ENCODE measurements around the gene GTF3C5.

Gene GTF3C5

DNA sequence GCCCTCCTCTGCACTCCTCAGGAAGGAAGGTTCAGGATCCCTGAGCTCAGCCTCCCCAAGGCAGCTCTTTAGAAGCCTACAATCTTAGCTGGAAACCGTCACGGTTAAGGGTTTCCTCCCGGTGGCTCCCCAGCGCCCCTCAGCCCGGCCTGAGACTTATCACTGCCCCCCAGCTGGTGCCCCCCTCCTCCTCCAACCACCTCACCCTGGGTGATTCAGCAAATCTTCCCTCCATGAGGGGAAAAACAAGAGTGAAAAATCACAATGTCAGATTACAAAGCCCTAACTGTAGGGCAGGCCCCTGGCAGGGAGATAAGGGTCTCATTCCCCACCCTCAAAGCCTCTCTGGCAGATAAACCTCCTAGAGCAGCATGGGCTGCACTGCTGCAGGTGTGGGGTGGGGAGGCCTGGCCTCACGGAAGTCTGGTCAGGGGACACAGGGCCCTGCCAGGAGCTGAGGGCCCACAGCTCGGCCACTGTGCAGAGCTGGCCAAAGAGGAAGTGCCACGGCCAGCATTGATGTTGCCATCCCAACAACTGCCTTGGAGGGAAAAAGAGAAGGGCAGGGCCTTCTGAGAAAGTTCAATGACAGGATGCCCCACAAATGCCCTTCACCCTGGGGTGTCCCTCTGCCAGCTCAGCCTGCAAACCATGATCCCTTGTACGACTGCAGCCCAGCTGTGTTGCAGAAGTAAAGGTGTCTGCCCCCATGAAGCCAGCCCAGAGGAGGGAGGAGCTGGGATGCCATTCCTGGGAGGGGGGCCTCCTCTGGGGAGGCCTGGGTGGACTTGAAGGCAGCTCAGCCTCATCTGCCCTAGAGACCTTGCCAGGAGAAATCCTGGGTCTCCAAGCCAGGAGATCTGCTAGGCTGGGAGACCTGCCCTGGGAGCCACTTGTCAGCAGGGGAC lies 26.5 kb upstream of the GTF3C5 start:
- no peak overlapping the region for H3K4me3 ChIP-seq (ENCODE audit: low read depth, low read length)
- TF ChIP-seq CTCF (IDR thresholded peaks at IDR 0.05; ENCODE audit: low read depth, low read length, missing control alignments): no peak
- DNase-seq (ENCODE audit: low read depth): no peak
- in situ Hi-C loops (cut with HindIII; ENCODE audit: low sequenced_read_pairs): no loop called here

GRCh38 chr9:133004999-133005760 lies 25.6 kb upstream of the GTF3C5 start:
- no peak overlapping the region for H3K4me3 ChIP-seq (ENCODE audit: low read depth, low read length)
- in situ Hi-C loops (cut with HindIII; ENCODE audit: low sequenced_read_pairs): no loop called here

GRCh38 chr9:133005957-133006356 lies 24.8 kb upstream of the GTF3C5 start:
- DNase-seq (ENCODE audit: low read depth): no peak
- TF ChIP-seq CTCF (IDR thresholded peaks at IDR 0.05; ENCODE audit: low read depth, low read length, missing control alignments): no peak
- H3K4me3 ChIP-seq (ENCODE audit: low read depth, low read length): no peak overlapping the region
- in situ Hi-C loops (cut with HindIII; ENCODE audit: low sequenced_read_pairs): no loop called here

More at GRCh38 chr9:133004999-133005760, 25.6 kb upstream of the GTF3C5 start:
- no peak for DNase-seq (ENCODE audit: low read depth)
- TF ChIP-seq CTCF (IDR thresholded peaks at IDR 0.05; ENCODE audit: low read depth, low read length, missing control alignments): no peak

DNA sequence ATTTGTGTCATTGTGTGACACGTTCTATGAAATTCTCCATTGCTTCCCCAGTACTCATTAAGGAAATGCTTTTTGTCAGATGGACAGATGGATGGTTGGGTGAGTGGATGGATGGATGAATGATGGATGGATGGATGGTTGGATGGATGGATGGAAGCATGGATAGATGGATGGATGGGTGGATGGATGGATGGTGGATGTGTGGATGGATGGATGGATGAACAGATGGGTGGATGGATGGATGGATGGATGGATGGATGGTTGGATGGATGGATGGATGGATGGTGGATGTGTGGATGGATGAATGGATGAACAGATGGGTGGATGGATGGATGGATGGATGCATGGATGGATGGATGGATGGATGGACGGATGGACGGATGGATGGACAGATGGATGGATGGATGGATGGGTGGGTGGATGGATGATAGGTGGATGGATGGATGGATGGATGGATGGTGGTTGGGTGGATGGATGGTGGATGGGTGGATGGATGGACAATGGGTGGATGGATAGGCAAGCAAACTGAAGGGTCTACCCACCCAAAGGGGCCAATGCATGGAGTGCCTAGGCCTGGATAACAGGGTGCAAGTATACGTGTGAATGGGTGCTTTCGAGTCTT lies 24.0 kb upstream of the GTF3C5 start:
- no peak for DNase-seq (ENCODE audit: low read depth)

GRCh38 chr9:133008406-133008805 lies 22.4 kb upstream of the GTF3C5 start:
- DNase-seq (ENCODE audit: low read depth): no peak
- TF ChIP-seq CTCF (IDR thresholded peaks at IDR 0.05; ENCODE audit: low read depth, low read length, missing control alignments): no peak
- in situ Hi-C loops (cut with HindIII; ENCODE audit: low sequenced_read_pairs): no loop called here
- no peak overlapping the region for H3K4me3 ChIP-seq (ENCODE audit: low read depth, low read length)

More for the DNA sequence above, 24.0 kb upstream of the GTF3C5 start:
- TF ChIP-seq CTCF (IDR thresholded peaks at IDR 0.05; ENCODE audit: low read depth, low read length, missing control alignments): no peak
- H3K4me3 ChIP-seq (ENCODE audit: low read depth, low read length): no peak overlapping the region
- in situ Hi-C loops (cut with HindIII; ENCODE audit: low sequenced_read_pairs): no loop called here

GRCh38 chr9:133008824-133009223 lies 22.0 kb upstream of the GTF3C5 start:
- TF ChIP-seq CTCF (IDR thresholded peaks at IDR 0.05; ENCODE audit: low read depth, low read length, missing control alignments): no peak
- no peak for DNase-seq (ENCODE audit: low read depth)
- H3K4me3 ChIP-seq (ENCODE audit: low read depth, low read length): no peak overlapping the region
- in situ Hi-C loops (cut with HindIII; ENCODE audit: low sequenced_read_pairs): no loop called here

Data from astrocyte of the cerebellum (primary cell).